NCI-H146 treated with DMSO at 0.1 percent for 48 hours (cell line): Measurements from ENCODE around the gene IQCK.

ENCODE experiments used
- DNase-seq: peaks from one replicate; lab custom pipeline; 2025; ENCODE audit not compliant: unreplicated experiment; lab: John Stamatoyannopoulos, UW

Gene IQCK

DNA sequence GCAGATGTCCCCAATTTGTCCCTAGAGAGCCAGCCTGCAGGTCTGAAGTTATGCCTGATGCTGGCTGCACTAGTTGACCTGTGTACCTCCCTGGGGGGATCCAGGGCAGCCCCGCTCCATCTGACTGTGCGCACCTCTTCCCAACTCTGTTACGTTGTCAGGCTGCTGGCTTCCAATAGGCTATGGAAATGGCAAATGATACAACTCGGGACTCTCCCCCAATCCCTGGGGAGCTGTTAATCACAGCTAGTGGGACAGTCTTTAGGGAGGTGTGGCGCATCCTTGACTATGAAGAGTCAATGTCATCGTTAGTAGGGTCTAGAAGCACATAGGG is 136.4 kb downstream of the IQCK start:
- DNase-seq = no peak

GRCh38 chr16:19856120-19856519 is 138.0 kb downstream of the IQCK start:
- DNase-seq = no peak

- no peak for DNase-seq
Measured at GRCh38 chr16:19857593-19858339, 139.7 kb downstream of the IQCK start.

- no peak for DNase-seq
Measured at GRCh38 chr16:19858340-19859018, 140.4 kb downstream of the IQCK start.

DNA sequence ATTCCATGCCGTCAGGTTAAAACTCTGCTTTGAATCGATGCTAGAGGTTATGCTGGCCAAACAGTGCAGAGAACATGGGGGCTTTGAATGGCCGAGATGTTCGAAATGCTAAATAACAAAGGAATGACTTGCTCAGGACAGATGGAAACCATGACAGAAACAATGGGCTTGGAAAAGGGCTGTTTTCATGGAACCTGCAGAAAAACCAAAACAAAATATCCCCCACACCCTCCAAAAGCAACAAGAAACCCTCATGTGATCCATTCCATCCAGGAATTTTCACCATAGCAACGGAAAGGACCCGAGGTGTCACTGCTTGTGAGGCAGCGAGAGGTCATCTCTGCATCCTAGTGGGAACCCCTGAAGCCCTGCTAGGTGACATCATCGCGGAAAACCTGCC is 141.1 kb downstream of the IQCK start:
- no peak for DNase-seq

GRCh38 chr16:19859603-19860002 is 141.5 kb downstream of the IQCK start:
- no peak for DNase-seq

GRCh38 chr16:19860166-19861041 is 142.3 kb downstream of the IQCK start:
- no peak for DNase-seq

DNA sequence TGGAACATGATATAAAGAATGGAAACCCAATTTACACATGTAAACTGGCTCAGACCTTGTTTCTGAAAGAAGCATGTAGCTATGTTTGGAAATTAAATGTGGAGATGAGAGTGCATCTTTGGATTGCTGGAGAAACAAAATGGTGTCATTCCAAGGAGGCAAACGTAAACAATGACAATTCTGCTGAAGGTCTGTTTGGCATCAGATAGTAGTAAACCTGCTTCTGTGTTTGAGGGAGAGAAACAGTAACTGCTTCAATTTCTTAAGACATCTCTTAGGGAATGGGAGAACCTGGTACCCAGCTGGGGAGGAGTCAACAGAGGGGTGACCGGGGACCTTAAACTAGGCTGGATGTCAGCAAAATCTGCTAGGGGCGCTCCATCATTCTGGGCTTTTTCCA is 143.1 kb downstream of the IQCK start:
- DNase-seq = no peak

DNA sequence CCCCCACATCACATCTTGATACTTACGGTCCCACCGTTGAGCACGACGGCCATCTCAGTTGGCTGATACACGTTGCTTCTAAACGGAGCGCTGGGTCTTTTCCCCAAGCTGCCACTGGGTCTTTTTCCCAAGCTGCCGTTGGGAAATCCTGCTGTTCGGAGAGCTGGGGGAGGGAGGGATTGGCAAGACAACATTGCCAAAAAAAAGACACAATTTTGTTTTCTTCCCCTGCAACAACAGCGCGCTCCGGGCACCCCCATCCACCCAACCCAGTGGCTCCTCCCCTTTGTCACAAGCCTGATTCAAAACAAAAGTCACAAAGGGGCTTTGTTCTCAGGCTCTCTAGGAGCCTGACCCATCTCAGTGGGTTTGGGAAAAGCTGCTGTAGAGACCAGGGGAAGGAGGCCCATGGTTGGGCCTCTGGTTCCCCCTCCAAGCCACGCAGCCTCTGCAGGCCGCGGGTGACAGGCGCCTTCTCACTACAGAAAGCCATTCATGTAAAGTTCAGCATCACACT is 143.8 kb downstream of the IQCK start:
- no peak for DNase-seq

DNA sequence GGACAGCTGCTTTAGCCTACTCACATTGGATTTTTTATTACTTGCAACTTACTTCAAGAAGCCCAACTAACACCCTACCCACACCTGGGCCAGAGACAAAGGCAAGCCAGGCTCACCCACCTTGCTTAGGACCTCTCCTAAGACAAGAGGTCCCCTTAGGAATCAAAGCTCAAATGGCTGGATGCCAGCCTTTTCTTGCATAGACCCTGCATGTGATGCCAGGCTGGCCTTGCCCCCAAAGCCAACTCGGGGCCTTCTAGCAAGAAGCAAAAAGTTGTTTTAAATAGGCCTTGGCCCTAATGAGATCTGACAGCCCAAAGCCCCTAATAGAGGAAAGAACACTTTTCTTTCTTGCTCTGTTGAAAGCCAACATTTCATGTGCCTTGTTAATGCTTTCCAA is 145.9 kb downstream of the IQCK start:
- no peak for DNase-seq

DNA sequence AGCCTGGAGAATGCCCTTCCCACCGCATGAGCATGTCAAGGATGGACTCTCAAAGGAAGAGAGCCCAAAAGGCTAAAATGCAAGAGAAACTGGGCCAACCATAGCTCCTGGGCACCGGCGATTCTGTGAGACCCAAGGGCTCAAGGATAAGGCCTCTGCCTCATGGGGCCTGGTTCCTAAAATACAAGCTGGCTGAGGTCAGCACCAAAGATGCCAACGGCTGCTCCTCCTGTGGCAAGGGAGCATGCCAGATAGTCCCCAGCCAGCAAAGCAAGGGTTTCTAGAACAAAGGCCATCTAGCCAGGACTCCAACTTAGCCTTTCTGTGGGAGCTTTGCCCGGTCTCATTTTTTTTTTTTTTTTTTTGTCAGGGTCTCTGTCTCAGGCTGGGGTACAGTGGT is 146.5 kb downstream of the IQCK start:
- DNase-seq = no peak

DNA sequence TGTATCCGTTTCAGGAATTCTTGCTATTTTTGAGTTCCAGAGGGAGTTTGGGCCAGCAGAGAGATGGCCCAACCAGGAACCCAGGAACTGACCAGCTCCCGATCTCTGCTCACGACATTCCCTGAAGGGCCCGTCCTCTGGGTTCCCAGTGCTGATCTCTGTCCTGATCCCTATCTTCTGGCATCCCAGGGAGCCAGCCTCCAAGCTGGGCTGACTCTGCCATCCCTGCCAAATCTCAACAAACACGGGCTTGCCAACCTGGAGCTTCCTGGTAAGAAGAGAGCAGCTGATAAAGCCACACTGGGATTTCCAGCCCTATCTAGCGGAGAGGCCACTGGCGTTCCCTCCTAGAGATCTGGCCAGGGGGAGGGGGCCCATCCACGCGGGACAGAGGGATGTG is 150.3 kb downstream of the IQCK start:
- no peak for DNase-seq

DNA sequence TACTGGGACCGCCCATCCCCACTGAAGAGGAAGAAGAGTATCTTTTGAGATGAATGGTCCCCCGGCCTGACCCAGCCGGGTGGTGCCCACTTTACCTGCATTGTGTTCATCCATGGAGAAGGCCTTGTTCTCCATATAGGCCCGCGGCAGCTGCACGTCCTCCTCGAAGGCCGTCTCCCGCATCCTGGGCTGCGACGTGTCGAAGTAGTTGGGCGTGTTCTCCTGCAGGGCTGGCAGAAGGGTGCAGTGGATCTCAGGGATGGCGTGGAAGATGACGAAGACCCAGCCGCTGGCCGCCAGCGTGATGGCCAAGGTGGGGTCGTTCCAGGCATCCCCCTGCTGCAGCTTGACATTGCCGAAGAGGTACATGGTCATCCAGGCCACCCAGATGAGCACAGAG is 153.7 kb downstream of the IQCK start:
- no peak for DNase-seq

DNA sequence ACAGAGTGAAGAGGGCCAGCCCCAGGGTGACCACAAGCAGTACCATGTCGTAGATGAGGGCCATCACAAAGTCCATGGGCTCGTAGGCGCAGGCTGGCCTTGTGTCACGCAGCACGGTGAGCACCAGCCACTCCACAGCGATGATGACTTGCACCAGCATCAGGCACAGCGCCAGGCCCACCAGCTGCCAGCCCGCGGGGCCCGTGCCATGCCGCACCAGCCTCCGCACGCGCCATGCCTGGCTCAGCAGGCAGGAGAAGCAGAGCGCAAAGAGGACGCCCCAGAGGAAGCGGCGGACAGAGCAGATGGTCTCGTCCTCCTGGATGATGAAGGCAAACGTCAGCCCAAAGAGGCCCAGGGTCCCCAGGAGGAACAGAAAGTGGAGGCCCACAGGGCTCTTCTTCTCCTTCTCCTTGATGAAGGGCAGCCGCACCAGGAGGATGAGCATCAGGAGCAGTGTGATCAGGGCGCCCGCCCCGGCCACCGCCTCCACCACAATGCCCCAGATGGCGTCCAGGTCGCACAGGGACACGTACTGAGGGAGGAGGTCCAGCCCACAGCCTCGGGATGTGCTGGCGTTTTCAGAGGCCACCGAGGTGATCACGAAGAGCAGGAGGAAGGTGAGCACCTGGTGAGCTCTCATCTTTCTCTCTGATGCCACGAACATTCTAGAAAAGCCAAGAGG is 154.2 kb downstream of the IQCK start:
- DNase-seq = no peak

DNA sequence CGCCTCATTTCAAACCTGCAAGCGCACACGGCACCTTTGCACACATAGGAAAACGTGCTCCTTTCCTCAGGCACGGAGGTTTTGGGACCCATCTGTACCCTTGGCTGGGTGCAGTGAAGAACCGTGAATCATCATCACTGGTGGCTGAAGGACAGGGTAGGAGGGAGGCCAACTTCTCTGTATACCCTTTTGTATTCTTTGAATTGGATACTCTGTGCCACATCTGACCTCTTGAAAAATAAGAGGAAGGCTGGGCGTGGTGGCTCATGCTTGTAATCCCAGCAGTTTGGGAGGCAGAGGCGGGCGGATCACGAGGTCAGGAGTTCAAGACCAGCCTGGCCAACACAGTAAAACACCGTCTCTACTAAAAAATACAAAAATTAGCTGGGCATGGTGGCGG is 154.9 kb downstream of the IQCK start:
- DNase-seq = no peak

DNA sequence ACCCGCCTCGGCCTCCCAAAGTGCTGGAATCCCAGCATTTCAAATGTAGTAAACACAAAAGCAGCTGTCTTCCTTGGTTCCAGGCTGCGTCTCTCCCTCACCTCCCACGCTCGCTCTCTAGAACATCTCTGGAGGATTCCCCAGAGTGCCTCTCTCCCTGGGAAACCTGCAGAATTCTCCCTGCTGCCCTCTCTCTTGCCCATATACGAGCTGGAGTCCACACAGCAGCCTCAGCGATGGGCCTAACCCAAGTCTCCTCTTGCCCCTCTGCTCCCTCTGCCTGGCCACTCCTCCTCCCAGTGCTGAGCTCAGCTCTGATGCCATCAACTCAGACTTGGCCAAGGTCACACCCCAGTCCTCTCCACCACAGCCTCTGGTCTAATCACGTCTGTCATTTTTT is 156.0 kb downstream of the IQCK start:
- no peak for DNase-seq

DNA sequence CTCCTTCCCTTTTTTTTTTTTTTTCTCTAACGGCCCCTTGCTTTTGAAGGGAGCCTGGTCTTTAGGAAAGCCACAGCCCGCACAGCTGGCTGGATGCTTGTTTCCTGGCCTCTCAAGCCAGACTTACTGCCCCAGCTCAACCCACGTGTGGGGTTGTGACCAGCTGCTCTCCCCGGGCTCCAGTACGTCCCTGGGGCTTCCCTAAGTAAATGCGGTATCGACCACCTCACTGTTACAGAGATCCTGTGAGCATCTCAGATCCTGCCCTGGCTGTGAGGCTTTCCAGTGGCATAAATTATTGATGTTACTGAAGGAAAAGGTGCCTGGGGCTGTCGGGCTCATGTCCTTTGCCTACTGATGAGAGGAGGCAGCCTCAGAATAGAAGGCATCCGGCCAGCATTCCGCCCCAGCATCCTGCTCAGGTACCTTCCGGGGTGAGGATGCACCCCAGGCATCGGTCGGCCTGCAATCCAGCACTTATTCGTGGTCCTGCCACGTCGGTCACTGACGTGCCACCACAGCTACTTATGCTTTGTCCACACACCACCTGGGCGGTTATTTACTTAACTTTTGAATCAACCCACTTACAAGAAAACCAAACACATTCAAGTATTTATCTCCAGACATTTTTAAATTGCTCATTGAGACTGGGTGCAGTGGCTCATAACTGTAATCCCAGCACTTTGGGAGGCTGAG is 156.9 kb downstream of the IQCK start:
- no peak for DNase-seq

- DNase-seq = no peak
Measured at GRCh38 chr16:19875900-19876299, 157.8 kb downstream of the IQCK start.

DNA sequence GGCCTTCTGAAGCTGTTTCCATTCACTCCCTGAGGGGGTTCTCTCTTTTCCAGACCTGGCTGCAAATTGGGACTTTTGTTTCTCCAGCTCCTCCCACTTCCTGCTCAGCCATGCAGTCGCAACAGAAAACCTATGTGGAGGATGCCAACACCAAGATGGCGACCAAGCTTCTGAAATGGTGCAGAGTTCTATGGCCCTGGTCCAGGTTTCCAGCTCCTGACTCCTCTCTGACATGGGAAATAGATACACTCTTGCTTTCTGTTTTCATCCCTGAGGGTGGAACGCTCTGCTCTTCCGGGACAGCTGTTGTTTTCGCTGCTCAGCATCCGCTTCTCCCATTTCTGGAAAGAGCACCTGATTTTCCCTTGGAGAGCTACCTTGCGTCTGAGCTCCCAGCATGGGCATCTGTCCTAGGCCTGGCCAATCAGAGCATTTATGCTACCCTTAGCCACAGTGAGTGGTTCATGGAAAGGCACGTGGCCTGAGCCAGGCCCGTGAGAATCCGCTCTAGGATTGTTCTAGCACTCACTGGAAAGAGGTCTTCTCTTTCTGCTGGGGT is 158.5 kb downstream of the IQCK start:
- no peak for DNase-seq

GRCh38 chr16:19878757-19879156 is 160.7 kb downstream of the IQCK start:
- no peak for DNase-seq
